NCI-H128 (cell line): ENCODE data around the gene CHKA.

ENCODE experiments used
- DNase-seq: peaks from one replicate; lab custom pipeline; 2025; ENCODE audit not compliant: unreplicated experiment; lab: John Stamatoyannopoulos, UW

Gene CHKA

GRCh38 chr11:68047437-68048290, 73.5 kb downstream of the CHKA start:
- DNase-seq, result no peak

DNA sequence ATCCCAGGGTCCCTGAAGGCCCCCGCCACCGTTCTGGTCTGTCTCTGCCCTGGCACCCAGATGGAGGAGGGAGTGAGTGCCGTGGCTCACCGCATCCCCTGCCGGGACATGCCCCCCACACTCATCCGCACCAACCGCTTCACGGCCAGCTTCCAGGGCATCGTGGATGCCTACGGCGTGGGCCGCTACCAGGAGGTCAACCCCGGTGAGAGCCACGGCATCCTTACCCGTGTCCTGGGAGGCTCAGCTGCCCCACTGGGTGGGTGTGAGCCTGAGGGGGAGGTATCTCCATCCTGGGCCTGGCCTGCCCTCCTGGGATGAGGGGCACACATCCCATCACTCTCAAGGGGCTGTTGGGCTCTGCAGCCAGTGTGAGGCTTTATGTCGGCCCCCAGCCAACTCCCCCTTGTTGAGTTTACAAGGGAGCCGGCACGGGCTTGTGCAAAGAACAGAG, 76.3 kb downstream of the CHKA start:
- DNase-seq, result no peak

GRCh38 chr11:68044145-68044813, 76.9 kb downstream of the CHKA start:
- DNase-seq, result no peak

DNA sequence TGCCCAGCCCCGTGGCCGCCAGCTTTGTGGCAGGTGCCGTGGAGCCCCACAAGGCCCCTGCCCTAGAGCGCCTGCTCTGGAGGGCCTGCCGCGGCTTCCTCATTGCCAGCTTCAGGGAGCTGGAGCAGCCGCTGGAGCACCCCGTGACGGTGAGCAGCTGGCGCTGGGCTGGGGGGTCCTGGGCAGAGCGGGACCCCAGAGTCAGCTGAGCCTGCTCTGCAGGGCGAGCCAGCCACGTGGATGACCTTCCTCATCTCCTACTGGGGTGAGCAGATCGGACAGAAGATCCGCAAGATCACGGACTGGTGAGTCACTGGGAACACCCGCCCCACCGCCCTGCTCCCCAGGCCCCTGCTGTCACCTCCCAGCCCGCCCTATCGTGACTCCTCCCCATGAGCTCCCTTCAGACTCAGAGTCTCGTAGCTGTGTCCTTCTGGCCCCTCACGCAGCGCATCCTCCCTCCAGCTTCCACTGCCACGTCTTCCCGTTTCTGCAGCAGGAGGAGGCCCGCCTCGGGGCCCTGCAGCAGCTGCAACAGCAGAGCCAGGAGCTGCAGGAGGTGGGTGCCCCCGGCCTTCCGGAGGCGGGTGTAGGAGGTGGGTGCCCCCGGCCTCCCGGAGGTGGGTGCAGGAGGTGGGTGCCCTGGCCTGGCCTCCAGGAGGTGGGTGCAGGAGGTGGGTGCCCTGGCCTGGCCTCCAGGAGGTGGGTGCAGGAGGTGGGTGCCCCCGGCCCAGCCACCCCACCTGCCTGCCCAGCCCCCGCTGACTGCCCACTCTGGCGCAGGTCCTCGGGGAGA, 77.6 kb downstream of the CHKA start:
- DNase-seq, result no peak

- no peak for DNase-seq
Observed at GRCh38 chr11:68043029-68043348, 78.2 kb downstream of the CHKA start.

DNA sequence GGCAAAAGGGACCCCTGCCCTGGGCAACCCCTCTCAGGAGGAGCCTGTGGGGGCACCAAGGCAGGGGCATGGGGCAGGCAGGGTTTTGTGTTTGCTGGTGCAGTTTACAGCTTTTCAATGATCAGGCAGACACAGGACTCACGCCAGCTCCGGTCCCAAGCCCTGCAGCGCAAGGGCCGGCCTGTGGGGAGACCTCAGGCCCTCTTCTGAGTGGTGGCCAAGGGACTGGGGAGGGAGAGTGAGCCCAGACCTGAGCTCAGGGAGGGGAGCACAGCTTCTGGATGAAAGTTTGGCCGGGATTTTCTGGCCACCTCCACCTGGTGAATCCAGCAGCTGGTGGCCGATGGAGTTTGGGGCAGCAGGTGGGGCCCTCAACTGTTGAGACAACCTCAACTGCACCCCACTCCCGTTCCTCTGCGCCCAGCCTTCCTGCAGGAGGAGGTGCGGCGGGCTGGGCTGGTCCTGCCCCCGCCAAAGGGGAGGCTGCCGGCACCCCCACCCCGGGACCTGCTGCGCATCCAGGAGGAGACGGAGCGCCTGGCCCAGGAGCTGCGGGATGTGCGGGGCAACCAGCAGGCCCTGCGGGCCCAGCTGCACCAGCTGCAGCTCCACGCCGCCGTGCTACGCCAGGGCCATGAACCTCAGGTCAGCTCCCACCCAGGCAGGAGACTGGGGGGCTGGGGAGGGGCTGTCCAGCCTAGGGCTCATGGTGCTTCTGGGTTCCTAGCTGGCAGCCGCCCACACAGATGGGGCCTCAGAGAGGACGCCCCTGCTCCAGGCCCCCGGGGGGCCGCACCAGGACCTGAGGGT, 78.8 kb downstream of the CHKA start:
- no peak for DNase-seq

DNA sequence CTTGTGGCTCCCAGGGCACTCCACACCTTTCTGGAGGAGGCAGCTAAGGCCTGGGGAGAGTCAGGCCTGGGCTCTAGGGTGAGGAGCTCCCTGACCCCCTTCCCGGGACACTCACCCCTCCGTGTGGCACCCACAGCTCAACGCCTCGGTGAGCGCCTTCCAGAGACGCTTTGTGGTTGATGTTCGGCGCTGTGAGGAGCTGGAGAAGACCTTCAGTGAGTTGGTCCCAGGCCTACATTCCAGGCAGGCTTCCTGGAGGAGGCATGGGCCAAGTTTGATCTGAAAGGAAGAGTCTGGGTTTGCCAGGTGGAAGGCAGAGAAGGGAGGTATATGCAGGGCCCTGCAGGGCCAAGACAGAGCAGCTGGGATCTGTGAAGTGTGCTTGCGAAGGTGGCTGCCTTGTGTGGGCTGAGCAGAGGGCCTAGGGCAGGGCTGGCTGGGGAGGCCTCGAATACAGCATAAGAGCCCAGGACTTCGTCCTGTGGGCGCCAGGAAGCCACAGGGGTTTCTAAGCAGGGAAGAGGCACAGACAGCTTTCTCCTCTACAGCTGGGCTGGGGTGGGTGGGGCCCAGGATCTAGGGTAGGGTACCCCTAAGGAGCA, 79.5 kb downstream of the CHKA start:
- no peak for DNase-seq

DNA sequence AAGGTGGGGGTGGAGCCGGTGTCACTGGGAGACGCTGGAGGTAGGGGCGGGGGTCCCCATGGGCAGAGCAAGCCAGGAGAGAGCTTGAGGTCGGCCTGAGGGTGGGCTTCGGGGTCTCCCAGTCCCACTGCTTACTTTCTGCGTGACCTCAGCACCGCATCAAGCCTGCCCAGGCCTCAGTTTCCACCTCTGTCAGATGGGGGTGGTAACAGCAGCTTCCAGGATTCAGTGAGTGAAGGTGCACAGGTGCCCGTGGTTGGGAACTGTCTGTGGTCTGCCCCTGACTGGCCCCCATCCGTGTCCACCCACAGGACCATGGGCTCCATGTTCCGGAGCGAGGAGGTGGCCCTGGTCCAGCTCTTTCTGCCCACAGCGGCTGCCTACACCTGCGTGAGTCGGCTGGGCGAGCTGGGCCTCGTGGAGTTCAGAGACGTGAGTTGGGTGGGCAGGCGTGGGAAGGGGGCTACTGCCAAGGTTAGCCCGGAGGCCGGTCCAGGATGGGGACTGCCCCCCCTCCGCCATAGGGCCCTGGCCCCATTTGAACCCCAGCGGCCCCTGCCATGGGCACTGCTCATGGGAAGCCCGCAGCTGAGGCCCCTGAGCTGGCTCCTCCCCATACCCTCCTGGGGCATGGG, 80.1 kb downstream of the CHKA start:
- no peak for DNase-seq

- DNase-seq, result no peak
Observed at GRCh38 chr11:68040101-68040956, 80.9 kb downstream of the CHKA start.

- DNase-seq, result no peak
Observed at GRCh38 chr11:68039526-68040086, 81.6 kb downstream of the CHKA start.

GRCh38 chr11:68038718-68039525, 82.3 kb downstream of the CHKA start, which contains the start of gene TCIRG1:
Gene TCIRG1 (plus strand): TSS chr11:68039025. CDS start chr11:68041272, 2,247 bp downstream.
- DNase-seq, result no peak

GRCh38 chr11:68038226-68038717, 82.9 kb downstream of the CHKA start:
- DNase-seq, result no peak

- no peak for DNase-seq
Observed at GRCh38 chr11:68037411-68038225, 83.6 kb downstream of the CHKA start.

DNA sequence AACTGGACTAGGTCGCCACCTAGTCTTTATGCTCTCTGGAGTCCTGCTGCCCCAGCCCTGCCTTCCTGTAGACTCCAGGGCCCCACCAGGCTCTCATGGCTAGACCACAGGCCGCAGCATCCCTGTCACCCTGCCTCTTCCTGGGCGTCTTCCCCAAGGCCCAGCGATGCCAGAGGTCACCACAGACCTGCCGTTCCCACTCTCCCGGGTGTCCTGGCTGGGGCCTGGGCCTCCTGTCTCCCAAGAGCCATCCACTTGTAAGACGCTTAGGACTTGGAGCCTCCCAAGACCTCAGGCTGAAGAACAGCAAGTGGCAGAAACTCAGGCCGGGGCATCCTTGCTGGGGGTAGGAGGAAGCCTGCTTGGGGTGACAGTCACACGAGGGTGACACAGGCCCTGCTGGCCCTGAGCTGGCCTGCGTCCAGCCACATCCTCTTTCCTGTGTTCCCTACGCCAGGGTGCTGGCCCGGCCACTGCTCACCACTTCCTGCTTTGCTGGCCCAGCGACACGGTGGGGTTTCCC, 84.4 kb downstream of the CHKA start:
- DNase-seq, result no peak

- no peak for DNase-seq
Observed at GRCh38 chr11:68036141-68036716, 85.0 kb downstream of the CHKA start.

DNA sequence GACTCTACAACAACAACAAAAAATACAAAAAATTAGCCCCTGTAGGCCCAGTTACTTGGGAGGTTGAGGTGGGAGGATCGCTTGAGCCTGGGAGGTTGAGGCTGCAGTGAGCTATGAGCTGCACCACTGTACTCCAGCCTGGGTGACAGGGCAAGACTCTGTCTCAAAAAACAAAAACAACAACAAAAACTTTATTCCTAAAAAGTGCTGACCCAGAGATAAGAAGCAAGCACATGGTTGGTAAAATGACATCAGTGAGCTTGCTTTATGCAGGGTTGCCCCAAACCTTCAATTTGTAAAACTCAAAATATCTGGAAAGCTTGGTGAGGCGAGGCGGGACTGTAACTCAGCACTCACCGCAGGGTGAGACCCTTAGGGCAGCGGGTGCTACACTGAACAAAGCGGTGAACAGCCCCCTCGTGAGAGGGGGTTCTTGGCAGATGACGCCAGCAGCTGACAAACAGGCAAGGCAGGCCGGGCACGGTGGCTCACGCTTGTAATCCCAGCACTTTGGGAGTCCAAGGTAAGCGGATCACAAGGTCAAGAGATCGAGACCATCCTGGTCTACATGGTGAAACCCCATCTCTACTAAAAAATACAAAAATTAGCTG, 85.8 kb downstream of the CHKA start:
- no peak for DNase-seq
